K562 treated with DMSO at 1 percent for 4 hours (cell line): Measurements from ENCODE around the gene AQP2. TPM values are rescaled to one million over a fixed set of nuclear protein-coding genes. Genes with fewer than 3 reads are reported as not detected.

Source experiments
- total RNA-seq: library from RNA; unstranded; fragments of 300-600 nt; gene quantifications from 2 replicates; pipeline ENCODE4 v1.2.3, GENCODE V29; 2022; ENCODE audit not compliant: insufficient read depth

Gene AQP2, protein sequence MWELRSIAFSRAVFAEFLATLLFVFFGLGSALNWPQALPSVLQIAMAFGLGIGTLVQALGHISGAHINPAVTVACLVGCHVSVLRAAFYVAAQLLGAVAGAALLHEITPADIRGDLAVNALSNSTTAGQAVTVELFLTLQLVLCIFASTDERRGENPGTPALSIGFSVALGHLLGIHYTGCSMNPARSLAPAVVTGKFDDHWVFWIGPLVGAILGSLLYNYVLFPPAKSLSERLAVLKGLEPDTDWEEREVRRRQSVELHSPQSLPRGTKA
- total RNA-seq: not detected in 2 replicates

GRCh38 chr12:49950273-49951251 lies at the start of gene AQP2:
Gene AQP2 (plus strand): TSS chr12:49950737. CDS start chr12:49950831, 94 bp downstream.

DNA sequence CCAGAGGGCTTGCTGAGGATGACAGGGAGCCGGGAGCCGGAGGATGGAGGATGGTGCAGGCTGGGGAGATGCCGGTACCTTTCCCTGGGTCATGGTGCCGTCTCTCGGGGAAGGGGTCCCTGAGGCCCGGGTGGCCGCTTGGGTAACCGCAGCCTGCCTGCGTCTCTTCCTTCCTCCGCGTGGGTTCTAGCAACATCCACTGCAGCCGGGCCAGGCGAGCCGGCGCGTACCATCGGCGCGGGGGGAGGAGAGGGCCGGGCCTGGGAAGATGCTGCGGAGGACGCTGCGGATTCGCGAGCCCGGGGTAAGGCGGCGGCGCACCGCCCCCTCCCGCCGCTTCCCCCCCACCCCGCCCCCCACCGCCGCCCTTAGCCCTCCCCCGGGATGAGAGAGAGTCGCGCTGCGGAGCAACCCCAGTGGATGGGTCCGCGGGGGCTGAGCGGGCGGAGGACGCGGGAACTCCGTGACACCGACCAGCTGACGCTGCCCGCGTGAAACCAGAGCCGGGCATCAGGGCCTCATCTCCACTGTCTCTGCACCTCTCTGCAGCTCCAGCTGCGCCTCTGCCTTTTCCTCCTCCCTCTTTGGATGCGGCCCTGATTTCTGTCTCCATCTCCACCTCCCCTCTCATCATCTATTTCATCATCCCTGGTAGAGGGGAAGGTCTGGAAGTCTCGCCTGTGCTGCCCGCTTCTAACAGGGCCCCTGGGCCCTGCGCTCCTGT lies 46.7 kb upstream of the AQP2 start, which contains the start of gene FAIM2:
FAIM2 (minus strand) TSS at position 201 of the 724 bp plus-strand sequence; CDS start at position 93, 108 bp downstream.

GRCh38 chr12:49961111-49961922 lies 10.8 kb downstream of the AQP2 start, which contains the start of gene AQP5:
Gene AQP5 (plus strand): TSS chr12:49961872. CDS start chr12:49962018, 146 bp downstream.

DNA sequence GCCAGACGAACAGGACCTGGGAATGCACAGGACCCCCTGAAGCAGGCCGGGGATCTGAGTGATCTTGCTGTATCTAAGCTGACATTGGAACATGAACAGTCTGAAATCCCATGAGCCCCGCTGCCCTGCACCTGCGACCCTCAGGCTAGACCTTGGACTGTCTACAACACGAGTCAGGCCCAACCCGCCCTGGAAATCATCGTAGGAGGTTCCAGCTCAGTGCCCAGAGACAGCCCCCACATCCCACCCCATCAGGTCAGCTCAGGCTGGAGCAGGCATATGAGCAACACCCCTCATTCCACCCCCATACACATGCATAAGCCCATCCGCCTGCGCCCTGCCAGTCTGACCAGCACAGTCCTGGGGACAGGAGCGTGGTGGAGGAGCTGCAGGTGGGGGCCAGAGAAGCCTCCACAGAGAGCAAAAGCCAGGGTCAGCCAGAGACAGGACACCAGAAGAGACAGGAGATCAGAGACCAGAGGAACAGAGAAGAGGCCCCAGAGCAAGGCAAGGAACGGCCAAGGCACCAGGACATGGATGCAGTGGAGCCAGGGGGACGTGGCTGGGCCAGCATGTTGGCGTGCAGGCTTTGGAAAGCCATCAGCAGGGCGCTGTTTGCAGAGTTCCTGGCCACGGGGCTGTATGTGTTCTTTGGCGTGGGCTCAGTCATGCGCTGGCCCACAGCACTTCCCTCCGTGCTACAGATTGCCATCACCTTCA lies 22.3 kb downstream of the AQP2 start, which contains the start of gene AQP6:
AQP6 (plus strand) TSS at position 307 of the 720 bp plus-strand sequence; CDS start at position 534, 227 bp downstream.

Other genes with a start within 250 kb of the AQP2 start
- 5.4 and 7.8 TPM in 2 replicates for gene FMNL3, start 243.3 kb upstream of the AQP2 start, total RNA-seq
- 467 and 471 TPM in 2 replicates for gene TMBIM6, start 209.2 kb upstream of the AQP2 start, total RNA-seq
- gene NCKAP5L, start 122.3 kb upstream of the AQP2 start, total RNA-seq: 11.4 and 14.3 TPM in 2 replicates
- gene BCDIN3D, start 107.6 kb upstream of the AQP2 start, total RNA-seq: 4.5 and 6.2 TPM in 2 replicates
- 0.33 and 0.44 TPM in 2 replicates for gene FAIM2, start 46.8 kb upstream of the AQP2 start, total RNA-seq
- not detected in 2 replicates for gene AQP5, start 11.1 kb downstream of the AQP2 start, total RNA-seq
- gene AQP6, start 22.2 kb downstream of the AQP2 start, total RNA-seq: not detected in 2 replicates
- 53.6 and 54.7 TPM in 2 replicates for gene RACGAP1, start 74.8 kb downstream of the AQP2 start, total RNA-seq
- gene ASIC1, start 106.9 kb downstream of the AQP2 start, total RNA-seq: 0.48 and 1.5 TPM in 2 replicates
- 52.6 and 62.0 TPM in 2 replicates for gene SMARCD1, start 134.6 kb downstream of the AQP2 start, total RNA-seq
- gene GPD1, start 153.3 kb downstream of the AQP2 start, total RNA-seq: 0.25 TPM in 1 of 2 replicates, not detected in the other
- 44.6 and 64.7 TPM in 2 replicates for gene COX14, start 161.5 kb downstream of the AQP2 start, total RNA-seq
- gene CERS5, start 216.6 kb downstream of the AQP2 start, total RNA-seq: 20.9 and 24.8 TPM in 2 replicates